ENCODE measurements around the gene LYRM2.

The LYRM2 gene

GRCh38 chr6:89602166-89602565 is 36.4 kb downstream of the LYRM2 start:
- Histone ChIP-seq H3K4me2 (no peak overlapping the region), H3K9ac (no peak overlapping the region), H3K79me2 (ENCODE audit: insufficient read depth, low read depth) (no peaks in the 10 kb centered on the region), H3K36me3 (ENCODE audit: insufficient read depth) (no peaks in the 10 kb centered on the region), H2AFZ (ENCODE audit: low read depth) (no peak overlapping the region), H3K4me3 (IDR thresholded peaks at IDR 0.05; ENCODE audit: insufficient read depth, low read depth, low read length) (no peak overlapping the region), H3K27ac (no peak overlapping the region), H3K4me1 (ENCODE audit: low read depth, poor library complexity, severe bottlenecking) (no peaks in the 10 kb centered on the region), H3K27me3 (ENCODE audit: insufficient read depth, low read depth) (no peaks in the 10 kb centered on the region), H4K20me1 (ENCODE audit: insufficient read depth) (no peaks in the 10 kb centered on the region)
- TF ChIP-seq CTCF (conservative IDR thresholded peaks at IDR 0.05; ENCODE audit: low read depth, low read length) = no peak

- H3K9ac ChIP-seq = no peak overlapping the region
- no peak overlapping the region for H3K4me3 ChIP-seq (IDR thresholded peaks at IDR 0.05; ENCODE audit: insufficient read depth, low read depth, low read length)
- H3K4me2 ChIP-seq = no peak overlapping the region
- no peaks in the 10 kb centered on the region for H4K20me1 ChIP-seq (ENCODE audit: insufficient read depth)
- TF ChIP-seq CTCF (conservative IDR thresholded peaks at IDR 0.05; ENCODE audit: low read depth, low read length) = no peak
- H3K36me3 ChIP-seq (ENCODE audit: insufficient read depth) = no peaks in the 10 kb centered on the region
- no peak overlapping the region for H3K27ac ChIP-seq
- peaks cover 6% of the 10 kb centered on the region for H3K4me1 ChIP-seq (ENCODE audit: low read depth, poor library complexity, severe bottlenecking)
- no peak overlapping the region for H2AFZ ChIP-seq (ENCODE audit: low read depth)
- H3K79me2 ChIP-seq (ENCODE audit: insufficient read depth, low read depth) = no peaks in the 10 kb centered on the region
- H3K27me3 ChIP-seq (ENCODE audit: insufficient read depth, low read depth) = no peaks in the 10 kb centered on the region
These were observed 38.8 kb downstream of the LYRM2 start for GRCh38 chr6:89599727-89600126.

- H3K36me3 ChIP-seq (ENCODE audit: insufficient read depth) = no peaks in the 10 kb centered on the region
- no peak overlapping the region for H3K4me3 ChIP-seq (IDR thresholded peaks at IDR 0.05; ENCODE audit: insufficient read depth, low read depth, low read length)
- peaks cover 6% of the 10 kb centered on the region for H3K4me1 ChIP-seq (ENCODE audit: low read depth, poor library complexity, severe bottlenecking)
- no peak overlapping the region for H3K27ac ChIP-seq
- H3K79me2 ChIP-seq (ENCODE audit: insufficient read depth, low read depth) = no peaks in the 10 kb centered on the region
- no peak overlapping the region for H2AFZ ChIP-seq (ENCODE audit: low read depth)
- H4K20me1 ChIP-seq (ENCODE audit: insufficient read depth) = no peaks in the 10 kb centered on the region
- H3K27me3 ChIP-seq (ENCODE audit: insufficient read depth, low read depth) = no peaks in the 10 kb centered on the region
- H3K4me2 ChIP-seq = no peak overlapping the region
- no peak overlapping the region for H3K9ac ChIP-seq
- TF ChIP-seq CTCF (conservative IDR thresholded peaks at IDR 0.05; ENCODE audit: low read depth, low read length) = 0 out of 2 replicates have a peak, but pooled peaks have one; percentile 19
These were observed 40.6 kb downstream of the LYRM2 start for GRCh38 chr6:89597988-89598387.

- no peak overlapping the region for H3K4me3 ChIP-seq (IDR thresholded peaks at IDR 0.05; ENCODE audit: insufficient read depth, low read depth, low read length)
- no peak overlapping the region for H3K4me2 ChIP-seq
- H3K27me3 ChIP-seq (ENCODE audit: insufficient read depth, low read depth) = no peaks in the 10 kb centered on the region
These were observed 41.2 kb downstream of the LYRM2 start for GRCh38 chr6:89597372-89597771.

More at GRCh38 chr6:89597372-89597771, 41.2 kb downstream of the LYRM2 start:
- Histone ChIP-seq H2AFZ (ENCODE audit: low read depth) (no peak overlapping the region), H3K79me2 (ENCODE audit: insufficient read depth, low read depth) (no peaks in the 10 kb centered on the region), H3K36me3 (ENCODE audit: insufficient read depth) (no peaks in the 10 kb centered on the region), H3K27ac (no peak overlapping the region), H3K9ac (no peak overlapping the region), H3K4me1 (ENCODE audit: low read depth, poor library complexity, severe bottlenecking) (peaks cover 6% of the 10 kb centered on the region), H4K20me1 (ENCODE audit: insufficient read depth) (no peaks in the 10 kb centered on the region)
- TF ChIP-seq CTCF (conservative IDR thresholded peaks at IDR 0.05; ENCODE audit: low read depth, low read length) = no peak

All from KMS-11 (cell line).